H9 (cell line): ENCODE results near the gene GPC6. TPM values are rescaled to one million over a fixed set of nuclear protein-coding genes. Genes with fewer than 3 reads are reported as not detected.

Experiments used
- DNase-seq: peaks from one replicate; pipeline ENCODE4 v3.0.0-alpha.2; 2017
- H2AFZ ChIP-seq: one replicate; pipeline ENCODE4 v1.6.1; 2013; ENCODE audit warnings: mild to moderate bottlenecking, low read length, control low read depth, moderate library complexity
- H2AK5ac ChIP-seq: 2 replicates; pipeline ENCODE4 v1.6.1; 2013; ENCODE audit warnings: low read length, control low read depth, mixed read lengths; ENCODE audit not compliant: insufficient read length
- H2BK120ac ChIP-seq: one replicate; pipeline ENCODE4 v1.6.1; 2013; ENCODE audit warnings: low read depth, mild to moderate bottlenecking, low read length, control low read depth, inconsistent platforms; ENCODE audit not compliant: poor library complexity, severe bottlenecking
- H2BK12ac ChIP-seq: 2 replicates; pipeline ENCODE4 v1.6.1; 2013; ENCODE audit warnings: low read length, control low read depth, mixed read lengths, low read depth; ENCODE audit not compliant: insufficient read length
- H2BK15ac ChIP-seq: 2 replicates; pipeline ENCODE4 v1.6.1; 2013; ENCODE audit warnings: low read depth, low read length, control low read depth
- H2BK20ac ChIP-seq: one replicate; pipeline ENCODE4 v1.6.1; 2013; ENCODE audit warnings: low read depth, mild to moderate bottlenecking, low read length, control low read depth, inconsistent platforms; ENCODE audit not compliant: poor library complexity, severe bottlenecking
- H2BK5ac ChIP-seq: 2 replicates; pipeline ENCODE4 v1.6.1; 2013; ENCODE audit warnings: low read length, control low read depth, mixed read lengths; ENCODE audit not compliant: insufficient read length
- H3K14ac ChIP-seq: 2 replicates; pipeline ENCODE4 v1.6.1; 2013; ENCODE audit warnings: low read length, control low read depth; ENCODE audit not compliant: insufficient read depth
- H3K18ac ChIP-seq: 2 replicates; pipeline ENCODE4 v1.6.1; 2013; ENCODE audit warnings: low read depth, mild to moderate bottlenecking, mixed read lengths, low read length, control low read depth; ENCODE audit not compliant: insufficient read length
- H3K23ac ChIP-seq: 2 replicates; pipeline ENCODE4 v1.6.1; 2013; ENCODE audit warnings: low read length, control low read depth, mixed read lengths, low read depth; ENCODE audit not compliant: insufficient read length
- H3K23me2 ChIP-seq: 2 replicates; pipeline ENCODE4 v1.6.1; 2013; ENCODE audit warnings: low read depth, mild to moderate bottlenecking, mixed read lengths, low read length, control low read depth; ENCODE audit not compliant: insufficient read length, poor library complexity, severe bottlenecking
- H3K27ac ChIP-seq: 2 replicates; pipeline ENCODE4 v1.5.1; 2013; ENCODE audit warnings: low read length, control low read depth, mixed read lengths, low read depth; ENCODE audit not compliant: insufficient read length
- H3K27me3 ChIP-seq: 2 replicates; pipeline ENCODE4 v1.6.1; 2013; ENCODE audit warnings: low read length, control low read depth, inconsistent platforms; ENCODE audit not compliant: insufficient read depth
- H3K4ac ChIP-seq: 2 replicates; pipeline ENCODE4 v1.6.1; 2013; ENCODE audit warnings: low read depth, mild to moderate bottlenecking, control low read depth, inconsistent platforms, low read length, moderate library complexity
- H3K4me1 ChIP-seq: 2 replicates; pipeline ENCODE4 v1.6.1; 2013; ENCODE audit warnings: low read length, control low read depth, inconsistent platforms; ENCODE audit not compliant: insufficient read depth
- H3K4me2 ChIP-seq: 2 replicates; pipeline ENCODE4 v1.6.1; 2013; ENCODE audit warnings: low read length, control low read depth, mixed read lengths; ENCODE audit not compliant: insufficient read length, insufficient read depth
- H3K56ac ChIP-seq: 2 replicates; pipeline ENCODE4 v1.6.1; 2013; ENCODE audit warnings: low read depth, mild to moderate bottlenecking, mixed read lengths, low read length, control low read depth; ENCODE audit not compliant: insufficient read length
- H3K79me1 ChIP-seq: 2 replicates; pipeline ENCODE4 v1.6.1; 2013; ENCODE audit warnings: low read depth, mild to moderate bottlenecking, moderate library complexity, low read length, control low read depth, inconsistent platforms; ENCODE audit not compliant: insufficient read depth, poor library complexity, severe bottlenecking
- H3K79me2 ChIP-seq: 2 replicates; pipeline ENCODE4 v1.6.1; 2013; ENCODE audit warnings: low read length, control low read depth, inconsistent platforms; ENCODE audit not compliant: insufficient read depth
- H3K9ac ChIP-seq: 2 replicates; pipeline ENCODE4 v1.6.1; 2013; ENCODE audit warnings: low read length, control low read depth, mixed read lengths; ENCODE audit not compliant: insufficient read length; ENCODE audit errors: extremely low read depth
- H3K9me3 ChIP-seq: one replicate; pipeline ENCODE4 v1.6.1; 2013; ENCODE audit warnings: low read depth, low read length, inconsistent platforms; ENCODE audit not compliant: control insufficient read depth
- H3T11ph ChIP-seq: one replicate; pipeline ENCODE4 v1.6.1; 2013; ENCODE audit warnings: mild to moderate bottlenecking, low read length, control low read depth, inconsistent platforms
- H4K20me1 ChIP-seq: one replicate; pipeline ENCODE4 v1.6.1; 2013; ENCODE audit not compliant: control insufficient read depth, insufficient read length, insufficient read depth
- H4K5ac ChIP-seq: 2 replicates; pipeline ENCODE4 v1.6.1; 2013; ENCODE audit warnings: low read depth, mild to moderate bottlenecking, mixed read lengths, low read length, control low read depth; ENCODE audit not compliant: insufficient read length
- H4K8ac ChIP-seq: replicated peaks from 2 replicates; pipeline ENCODE4 v1.6.1; 2013; ENCODE audit warnings: low read length, control low read depth, mixed read lengths, low read depth; ENCODE audit not compliant: insufficient read length
- H4K91ac ChIP-seq: 2 replicates; pipeline ENCODE4 v1.6.1; 2013; ENCODE audit warnings: low read depth, mild to moderate bottlenecking, moderate library complexity, mixed read lengths, low read length, control low read depth; ENCODE audit not compliant: insufficient read length
- H3K27ac Mint-ChIP-seq, 3 experiments: 2 replicates in 2 of 3; 3 replicates in 1 of 3; pipeline ENCODE4 v1.8.0; 2020 to 2021; ENCODE audit warnings: mixed read lengths in 3 of 3, mild to moderate bottlenecking in 1 of 3, moderate library complexity in 1 of 3
- H3K27me3 Mint-ChIP-seq: 2 replicates; pipeline ENCODE4 v1.8.0; 2021; ENCODE audit warnings: low read depth, mild to moderate bottlenecking, moderate library complexity, mixed read lengths
- H3K36me3 Mint-ChIP-seq, 3 experiments: 2 replicates in 2 of 3; 3 replicates in 1 of 3; pipeline ENCODE4 v1.8.0; 2020 to 2021; ENCODE audit warnings: low read depth in 3 of 3, mixed read lengths in 3 of 3; ENCODE audit not compliant: insufficient read depth in 1 of 3
- H3K4me1 Mint-ChIP-seq, 2 experiments: 2 replicates each; pipeline ENCODE4 v1.8.0; 2020; ENCODE audit warnings: mixed read lengths in 2 of 2
- H3K4me3 Mint-ChIP-seq, 2 experiments: 2 replicates in 1 of 2; 3 replicates in 1 of 2; pipeline ENCODE4 v1.8.0; 2020 to 2021; ENCODE audit warnings: mild to moderate bottlenecking in 2 of 2, mixed read lengths in 2 of 2, moderate library complexity in 1 of 2
- H3K9me3 Mint-ChIP-seq, 2 experiments: 2 replicates in 1 of 2; 3 replicates in 1 of 2; pipeline ENCODE4 v1.8.0; 2020; ENCODE audit warnings: mild to moderate bottlenecking in 2 of 2, mixed read lengths in 2 of 2, moderate library complexity in 1 of 2
- CTCF ChIP-seq: fragments of 200-600 bp; sonication (generic); conservative IDR thresholded peaks from 3 replicates; pipeline ENCODE4 v1.8.0; 2021; ENCODE audit warnings: antibody characterized with exemption, mild to moderate bottlenecking
- WGBS: extraction: QIAGEN DNeasy Blood & Tissue Kit; methylation state at CpG from one replicate; pipeline ENCODE4 v1.1.7; 2013; ENCODE audit warnings: missing lambda C conversion rate, low lambda C conversion rate, mixed read lengths; ENCODE audit not compliant: insufficient read length; ENCODE audit errors: extremely low coverage; 5-methylcytosine and 5-hydroxymethylcytosine counted together
- total RNA-seq: library from RNA; stranded (reverse); gene quantifications from 2 replicates; pipeline ENCODE4 v1.2.1, GENCODE V29; 2021

GPC6 gene
- total RNA-seq, 1 experiment from 2014 or later: 15.6 TPM

DNA sequence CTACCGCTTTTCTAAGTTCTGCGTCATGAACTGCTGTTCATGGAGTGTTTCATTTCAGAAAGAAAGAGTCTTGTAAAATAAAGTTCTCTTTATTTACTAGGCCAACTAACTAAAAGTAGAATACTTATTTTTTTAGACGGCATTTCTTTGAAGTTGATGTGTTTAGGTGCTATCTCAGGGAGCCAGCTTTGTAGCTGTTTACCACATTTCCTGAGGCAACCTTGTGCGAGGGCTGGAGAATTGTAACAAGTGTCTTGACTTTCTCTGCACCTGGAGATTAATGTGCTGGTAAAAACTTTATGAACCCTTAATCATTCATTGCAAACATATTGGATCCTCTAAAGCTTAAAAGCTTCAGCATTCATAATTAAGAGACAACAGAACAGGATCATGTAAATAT, 229.3 kb downstream of the GPC6 start:
- H3K4me1 ChIP-seq: no peaks in the 10 kb centered on the region
- no peak overlapping the region for H3K9ac ChIP-seq
- no peaks in the 10 kb centered on the region for H3K27me3 ChIP-seq
- no peak overlapping the region for H2AFZ ChIP-seq
- no peak overlapping the region for H3K23ac ChIP-seq
- Mint-ChIP-seq H3K27me3 (no peaks in the 10 kb centered on the region), H3K9me3 (no peaks in the 10 kb centered on the region), H3K4me3 (no peak overlapping the region), H3K36me3 (peaks cover 0 to 2% (median 0%) of the 10 kb centered on the region in 3 experiments; a peak in 2 of 7 replicates), H3K27ac (0 out of 7 replicates have a peak overlapping the region, but pooled peaks of 1 of the 3 experiments have one; percentile 20), H3K4me1 (peaks cover 0 to 2% of the 10 kb centered on the region in 2 experiments; a peak in 2 of 4 replicates)
- H3T11ph ChIP-seq: no peak overlapping the region
- no CpG with 5 or more reads among the region's 4 CpGs for WGBS
- no peaks in the 10 kb centered on the region for H3K79me2 ChIP-seq
- H4K20me1 ChIP-seq: no peaks in the 10 kb centered on the region
- no peak overlapping the region for H3K4me2 ChIP-seq
- no peak for DNase-seq
- H3K79me1 ChIP-seq: no peaks in the 10 kb centered on the region
- H3K9me3 ChIP-seq: no peaks in the 10 kb centered on the region
- no peak overlapping the region for H2BK12ac ChIP-seq
- H3K4ac ChIP-seq: no peak overlapping the region
- H4K5ac ChIP-seq: no peak overlapping the region
- no peak overlapping the region for H3K56ac ChIP-seq
- no peak overlapping the region for H2BK15ac ChIP-seq
- H2AK5ac ChIP-seq: no peak overlapping the region
- no peak overlapping the region for H3K27ac ChIP-seq
- no peak overlapping the region for H4K8ac ChIP-seq
- H3K23me2 ChIP-seq: no peaks in the 10 kb centered on the region
- H3K14ac ChIP-seq: no peak overlapping the region
- no peak overlapping the region for H2BK20ac ChIP-seq
- H3K18ac ChIP-seq: no peak overlapping the region
- H4K91ac ChIP-seq: no peak overlapping the region
- no peak overlapping the region for H2BK5ac ChIP-seq
- H2BK120ac ChIP-seq: no peak overlapping the region
- TF ChIP-seq CTCF: no peak
